Measurements from ENCODE around the gene MS4A4A.
A peak's percentile ranks its signal among the peaks of the same experiment; 100 is the strongest.
"Not testable (repeated sequence)": the region's sequence is repeated elsewhere in the genome, so short reads cannot be mapped to it uniquely, and the experiment has no call there.

Gene MS4A4A

DNA sequence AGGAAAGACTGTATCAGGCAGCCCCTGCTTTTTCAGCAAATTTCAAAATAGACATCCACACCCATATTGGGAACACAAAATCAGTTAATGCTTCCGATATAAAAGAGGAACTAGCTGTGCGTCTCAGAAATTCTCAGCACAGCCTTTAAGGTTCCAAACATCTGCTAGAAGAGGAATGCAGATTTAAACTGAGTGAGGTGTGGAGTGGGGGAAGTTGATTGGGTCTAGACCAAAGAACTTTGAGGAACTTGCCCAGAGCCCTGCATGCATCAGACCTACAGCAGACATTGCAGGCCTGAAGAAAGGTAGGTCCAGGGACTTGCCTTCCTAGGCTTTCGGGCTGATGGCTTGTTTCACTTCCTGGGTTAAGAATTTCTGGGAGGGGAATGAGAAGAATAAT is at the start of gene MS4A4A:
MS4A4A (plus strand) TSS at position 255 of the 400 bp plus-strand sequence; CDS start at position 265, 10 bp downstream.
- no peak for DNase-seq

DNA sequence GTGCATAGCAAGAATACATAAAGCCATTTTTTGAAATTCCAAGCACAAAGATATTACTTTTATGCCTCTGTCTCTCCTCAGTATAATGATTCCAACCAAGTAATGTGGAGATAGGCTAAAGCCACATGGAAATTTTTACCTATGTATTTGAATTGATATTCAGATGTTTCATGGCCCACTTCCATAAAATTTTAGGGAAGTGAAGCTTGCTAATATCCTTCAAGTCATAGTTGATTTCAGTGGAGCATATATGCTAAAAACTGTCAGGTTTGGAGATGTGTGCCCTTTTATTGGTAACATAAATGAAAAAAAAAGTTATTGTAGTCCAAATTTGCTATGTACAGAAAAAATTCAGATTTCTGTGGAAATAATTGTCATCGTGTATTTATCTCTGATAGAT is 49.8 kb upstream of the MS4A4A start:
- no peak for DNase-seq

DNA sequence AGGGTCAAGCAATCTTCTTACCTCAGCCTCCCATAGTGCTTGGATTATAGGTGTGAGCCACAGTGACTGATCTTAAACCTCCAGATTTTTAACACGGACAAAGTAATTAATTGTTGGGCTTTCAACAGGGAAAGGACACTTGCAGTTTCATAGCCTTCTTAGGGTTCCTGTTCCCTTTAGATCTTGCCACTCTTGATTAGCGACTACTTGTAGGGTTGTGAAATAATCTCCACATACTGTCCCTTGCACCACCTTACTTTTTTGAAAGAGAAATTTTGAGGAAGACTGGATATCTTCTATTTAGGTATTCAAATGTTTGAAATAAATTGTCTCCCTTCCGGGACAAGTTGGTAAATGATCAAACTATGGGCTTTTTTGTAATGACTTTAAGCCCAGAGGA is 45.1 kb upstream of the MS4A4A start:
- no peak for DNase-seq

DNA sequence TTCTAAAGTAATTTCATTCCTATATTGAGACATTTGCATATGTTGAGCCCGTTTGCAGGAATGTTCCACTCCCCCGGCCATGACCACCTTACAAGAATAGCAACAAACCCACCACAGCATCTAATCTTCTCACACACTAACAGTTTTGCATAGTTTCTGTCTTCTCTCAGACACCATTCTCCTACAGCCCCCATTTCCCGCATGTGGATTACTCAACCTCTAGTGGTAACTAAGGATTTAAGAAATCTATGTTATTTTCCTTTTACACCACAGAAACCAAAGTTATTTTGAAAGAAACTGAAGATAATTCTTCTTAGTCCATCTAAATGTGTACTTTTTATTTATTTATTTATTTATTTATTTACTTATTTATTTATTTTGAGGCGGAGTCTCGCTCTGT is 39.8 kb upstream of the MS4A4A start:
- no peak for DNase-seq

DNA sequence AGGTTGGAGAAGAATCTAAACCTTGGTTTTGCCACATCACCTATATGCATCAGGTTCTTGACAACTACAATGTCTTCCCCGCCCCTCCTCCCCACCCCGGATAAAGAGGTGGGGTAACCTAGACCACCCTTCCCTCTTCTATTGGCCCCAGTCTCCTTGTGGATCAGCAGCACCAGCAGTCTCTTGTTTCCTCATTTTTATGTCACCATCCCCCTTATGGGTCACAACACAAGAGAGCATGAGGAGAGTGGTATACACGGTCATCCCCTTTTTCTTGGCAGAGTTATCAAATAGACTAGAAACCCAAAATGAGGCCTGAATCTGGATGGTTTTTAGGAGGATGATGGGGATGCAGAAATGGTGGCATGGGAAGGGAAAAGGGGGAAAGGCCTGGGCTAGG is 38.7 kb upstream of the MS4A4A start:
- no peak for DNase-seq

DNA sequence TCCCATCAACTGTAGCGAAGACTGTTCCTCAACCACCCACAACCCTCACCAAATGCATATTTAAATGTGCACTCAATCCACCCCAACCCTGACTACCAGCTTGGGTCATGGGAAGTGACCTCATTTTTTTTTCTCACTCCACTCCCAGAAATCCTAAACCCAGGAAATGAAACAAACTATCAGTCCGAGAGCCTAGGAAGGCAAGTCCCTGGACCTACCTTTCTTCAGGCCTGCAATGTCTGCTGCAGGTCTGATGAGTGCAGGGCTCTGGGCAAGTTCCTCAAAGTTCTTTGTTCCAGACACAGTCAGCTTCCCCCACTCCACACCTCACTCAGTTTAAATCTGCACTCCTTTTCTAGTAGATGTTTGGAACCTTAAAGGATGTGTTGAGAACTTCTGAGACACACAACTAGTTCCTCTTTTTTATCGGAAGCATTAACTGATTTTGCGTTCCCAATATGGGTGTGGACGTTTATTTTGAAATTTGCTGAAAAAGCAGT is 37.7 kb upstream of the MS4A4A start, which contains the start of gene MS4A4E:
MS4A4E (minus strand) TSS at position 398 of the 500 bp plus-strand sequence. CDS start 13,082 bp downstream, outside the sequence.
- no peak for DNase-seq

DNA sequence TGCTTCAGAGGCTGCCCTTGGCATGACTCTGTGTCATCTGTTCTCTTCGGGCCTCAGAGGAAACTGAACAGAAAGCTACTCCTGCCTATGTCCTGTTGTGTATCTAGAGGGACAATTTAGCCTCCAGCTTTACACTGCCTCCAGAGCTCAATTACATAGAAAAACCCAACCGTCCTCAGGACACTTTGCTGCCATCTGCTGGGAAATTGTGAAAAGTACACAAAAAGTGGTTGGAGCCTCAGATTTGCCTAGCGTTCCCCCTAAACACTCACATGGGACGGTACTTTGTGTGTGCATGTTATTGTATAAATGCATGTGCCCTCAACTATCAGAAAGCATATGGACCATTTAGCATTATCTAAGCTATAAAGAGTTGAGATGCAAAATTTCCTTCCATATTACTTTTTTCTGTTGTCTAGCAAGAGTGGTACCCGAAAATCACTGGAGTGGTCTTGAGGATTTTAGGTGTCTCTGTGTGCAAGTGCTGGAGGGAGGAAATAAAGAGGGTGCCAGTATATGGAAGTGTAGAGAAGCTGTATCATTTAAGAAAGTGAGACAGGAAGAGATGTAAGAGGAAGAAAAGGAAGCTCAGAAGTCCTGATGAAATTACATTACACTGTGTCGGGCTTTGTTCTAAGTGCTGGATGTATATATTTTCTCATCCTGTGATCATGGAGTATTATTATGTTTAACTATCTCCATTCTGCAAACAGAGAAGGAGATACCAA is 28.8 kb upstream of the MS4A4A start:
- DNase-seq: peak; percentile 28

DNA sequence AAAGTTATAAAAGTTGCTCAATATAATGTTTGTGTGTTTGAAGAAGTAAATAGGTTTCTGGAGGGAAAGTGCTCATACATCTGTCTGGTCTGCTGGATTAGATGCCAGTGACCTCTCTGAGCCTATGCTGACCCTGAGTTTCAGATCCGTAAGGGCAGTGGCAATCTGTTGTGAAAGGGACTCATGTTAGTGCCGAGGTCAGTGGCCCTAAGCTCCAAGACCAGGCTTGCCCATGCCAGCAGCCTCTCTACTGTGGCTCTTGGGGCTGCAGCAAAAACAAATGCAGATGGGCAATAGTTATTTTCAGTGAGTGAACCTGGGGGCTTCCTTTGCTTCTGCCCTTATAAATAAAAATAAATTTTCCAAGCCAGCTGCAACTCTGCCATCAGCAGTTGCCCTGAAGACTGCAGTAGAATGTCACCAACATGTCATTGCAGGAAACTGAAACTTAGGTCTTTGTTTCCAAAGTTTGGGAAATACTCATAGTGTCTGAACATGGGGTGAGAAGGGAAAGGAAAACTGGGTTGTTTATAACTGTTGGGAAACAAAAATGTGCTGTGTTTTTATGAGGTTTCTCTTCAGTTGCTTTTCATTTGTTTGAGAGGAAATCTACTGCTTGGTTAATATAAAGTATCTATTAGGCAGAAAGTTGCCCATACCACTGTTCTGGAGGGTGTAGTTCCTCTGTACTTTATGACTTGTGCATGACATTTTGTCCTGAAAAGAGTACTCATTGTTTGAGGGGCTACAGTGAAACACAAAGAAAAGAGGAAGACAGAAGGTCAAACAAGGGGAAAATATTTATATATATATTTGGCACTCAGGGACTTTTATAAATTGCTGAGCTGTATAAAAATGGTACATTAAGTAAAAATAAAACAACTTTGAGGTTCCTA is 28.0 kb upstream of the MS4A4A start:
- no peak for DNase-seq

DNA sequence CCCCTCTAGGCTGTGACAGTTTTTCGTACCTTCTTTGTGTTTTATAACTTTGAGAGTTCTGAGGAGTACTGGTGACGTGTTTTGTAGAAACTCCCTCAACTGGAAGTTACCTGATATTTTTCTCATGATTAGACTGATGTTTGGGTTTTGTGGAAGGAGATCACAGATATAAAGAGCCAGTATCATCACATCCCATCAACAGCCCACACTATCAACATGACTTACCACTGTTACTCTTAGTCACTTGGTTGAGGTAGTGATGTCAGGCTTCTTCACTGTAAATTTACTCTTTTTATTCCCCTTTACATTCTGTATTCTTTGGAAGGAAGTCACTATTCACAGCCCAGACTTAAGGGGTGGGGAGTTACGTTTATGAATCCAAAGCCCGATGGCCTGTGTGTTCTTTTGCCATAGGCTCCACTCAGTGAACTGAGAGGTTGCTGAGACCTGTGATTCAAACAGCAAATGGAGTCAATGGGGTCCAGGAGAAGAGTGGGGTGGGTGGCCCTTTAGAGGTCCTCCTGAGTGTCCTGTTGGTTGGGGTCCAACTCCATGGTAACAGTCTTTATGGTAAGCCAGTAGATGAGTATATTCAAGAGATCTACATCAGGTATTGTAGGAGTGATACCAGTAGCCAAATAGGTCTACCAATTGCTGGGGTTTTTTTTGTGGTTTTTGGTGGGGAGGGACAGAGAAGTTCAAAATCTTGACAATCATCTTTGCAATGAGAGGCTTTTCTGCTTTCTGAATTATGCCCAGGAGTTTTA is 22.3 kb upstream of the MS4A4A start:
- DNase-seq: no peak

DNA sequence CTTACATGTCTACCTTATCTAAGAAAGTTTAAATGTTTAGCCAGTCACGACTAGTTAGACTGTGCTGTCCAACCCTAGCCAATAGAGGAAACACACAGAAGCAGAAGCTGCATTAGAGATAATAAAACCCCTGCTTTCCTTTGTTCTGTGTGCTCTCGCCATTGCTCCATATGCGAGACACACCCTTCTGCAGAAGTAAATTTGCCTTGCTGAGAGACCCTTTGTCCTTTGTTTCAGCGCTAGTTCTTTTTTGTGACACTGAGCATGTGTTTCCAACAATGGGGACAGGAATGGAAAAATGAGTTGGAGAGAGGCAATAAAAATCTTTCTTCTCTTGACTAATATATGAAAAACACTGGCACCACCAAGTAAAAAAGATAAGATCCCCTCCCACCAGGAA is 19.5 kb upstream of the MS4A4A start:
- DNase-seq: no peak

DNA sequence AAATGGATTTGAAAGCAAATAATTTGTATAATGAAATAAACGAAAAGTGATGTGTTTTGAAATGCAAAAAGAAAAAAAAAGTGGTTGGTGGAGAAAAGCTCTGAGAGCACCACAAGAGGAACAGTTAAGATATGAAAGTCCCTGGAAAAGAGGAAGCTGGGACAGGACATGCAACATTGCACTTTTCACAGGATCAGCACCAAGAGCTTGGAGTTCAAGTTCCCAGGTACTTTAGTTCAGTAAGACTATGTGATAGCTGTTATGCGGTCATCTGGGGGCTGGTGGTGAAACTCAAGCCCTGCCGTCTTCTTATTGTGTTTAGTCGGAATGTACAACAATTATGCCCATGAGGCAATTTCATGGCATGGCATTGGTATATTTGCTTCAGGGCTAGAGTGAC is 17.1 kb upstream of the MS4A4A start:
- DNase-seq: no peak

DNA sequence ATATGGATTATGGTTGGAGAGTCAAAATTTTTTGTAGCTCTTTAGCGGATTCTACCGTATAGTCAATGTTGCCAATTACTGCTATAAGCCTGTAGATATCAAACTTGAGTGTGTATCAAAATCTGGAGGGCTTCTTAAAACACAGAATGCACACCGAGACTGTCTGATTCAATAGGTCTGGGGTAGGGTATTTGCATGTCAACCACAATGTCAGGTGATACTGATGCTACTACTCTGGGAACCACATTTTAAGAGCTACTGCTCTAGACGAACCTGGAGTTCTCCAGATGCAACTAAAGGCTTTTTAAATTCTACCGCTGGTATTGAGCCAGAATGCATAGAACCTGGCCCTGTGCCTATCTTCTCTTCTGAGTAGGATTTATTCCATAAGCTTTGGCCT is 15.8 kb upstream of the MS4A4A start:
- DNase-seq: no peak

DNA sequence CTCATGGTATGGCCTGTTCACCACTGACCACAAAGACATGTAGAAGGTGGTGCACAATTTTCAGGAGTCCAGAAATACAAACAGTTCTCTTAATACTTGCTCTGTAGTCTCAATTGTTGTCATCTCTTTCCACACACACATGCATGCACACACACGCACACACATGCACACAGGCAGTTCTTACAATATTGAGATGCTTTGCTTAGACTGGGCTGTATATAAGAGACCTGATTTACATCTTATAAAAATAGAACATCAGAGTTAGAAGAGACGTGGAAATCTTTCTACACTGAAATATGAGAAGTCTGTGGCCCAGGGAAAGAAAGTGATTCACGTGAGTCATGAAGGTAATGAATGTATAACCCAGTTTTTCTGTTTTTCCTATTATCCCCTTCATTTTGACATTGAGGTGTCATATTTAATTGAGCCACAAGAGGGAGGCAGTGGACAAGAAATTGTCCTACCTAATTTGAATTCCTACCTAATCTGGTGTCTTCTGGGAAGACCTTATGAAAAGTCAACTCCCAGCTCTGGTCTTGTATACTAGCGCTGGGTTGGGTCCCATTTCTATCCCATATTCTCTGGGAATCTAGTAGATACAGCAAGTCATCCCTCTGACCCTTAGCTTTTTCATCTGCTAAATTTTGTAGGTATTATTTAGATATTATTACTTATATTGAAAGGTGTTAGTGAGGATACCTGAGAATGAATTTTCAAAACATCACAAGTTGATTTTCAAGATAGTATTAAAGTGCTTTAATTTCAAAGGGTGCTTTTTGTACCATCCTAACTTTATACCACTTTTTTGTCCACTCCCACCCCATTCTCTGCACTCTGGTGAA is 14.9 kb upstream of the MS4A4A start:
- peak; percentile 44 for DNase-seq

DNA sequence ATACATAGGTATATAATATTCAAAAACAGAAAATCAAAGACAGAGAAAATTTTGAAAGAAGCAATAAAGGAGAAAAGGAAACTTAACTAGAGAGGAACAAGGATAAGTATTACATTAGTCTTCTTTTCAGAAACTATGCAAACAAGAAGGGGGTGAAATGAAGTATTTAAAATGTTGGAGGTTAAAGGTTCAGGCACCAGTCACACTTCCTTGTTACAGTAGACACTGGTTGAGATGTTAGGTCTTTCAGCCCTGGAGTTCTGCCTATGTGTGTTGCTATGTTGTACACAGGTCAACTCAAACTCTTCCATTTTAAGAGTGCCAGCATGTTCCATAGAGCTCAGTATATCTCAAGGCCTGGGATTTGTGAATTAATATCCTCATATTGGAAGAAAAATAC is 6.0 kb upstream of the MS4A4A start:
- DNase-seq: no peak

DNA sequence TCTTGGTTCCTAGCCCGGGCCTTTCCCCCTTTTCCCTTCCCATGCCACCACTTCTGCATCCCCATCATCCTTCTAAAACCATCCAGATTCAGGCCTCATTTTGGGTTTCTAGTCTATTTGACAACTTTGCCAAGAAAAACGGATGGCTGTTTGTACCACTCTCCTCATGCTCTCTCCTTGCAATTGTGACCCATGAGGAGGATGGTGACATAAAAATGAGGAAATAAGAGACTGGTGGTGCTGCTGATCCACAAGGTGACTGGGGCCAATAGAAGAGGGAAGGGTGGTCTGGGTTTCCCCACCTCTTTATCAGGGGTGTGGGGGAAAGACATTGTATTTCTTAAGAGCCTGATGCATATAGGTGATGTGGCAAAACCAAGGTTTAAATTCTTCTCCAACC is 1.0 kb downstream of the MS4A4A start:
- DNase-seq: no peak

DNA sequence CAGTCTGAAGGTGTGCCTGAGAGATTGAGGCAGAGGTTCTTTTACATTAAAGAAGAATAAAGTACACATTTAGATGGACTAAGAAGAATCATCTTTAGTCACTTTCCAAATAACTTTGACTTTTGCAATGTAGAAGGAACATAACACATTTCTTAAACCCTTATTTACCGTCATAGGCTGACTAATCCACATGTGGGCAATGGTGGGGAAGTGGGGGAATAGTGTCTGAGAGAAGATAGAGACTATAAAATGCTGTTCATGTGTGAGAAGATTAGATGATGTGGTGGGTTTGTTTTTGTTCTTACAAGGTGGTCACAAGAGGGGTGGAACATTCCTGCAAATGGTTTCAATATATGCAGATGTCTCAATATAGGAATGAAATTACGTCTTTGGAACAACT is 1.8 kb downstream of the MS4A4A start:
- no peak for DNase-seq

DNA sequence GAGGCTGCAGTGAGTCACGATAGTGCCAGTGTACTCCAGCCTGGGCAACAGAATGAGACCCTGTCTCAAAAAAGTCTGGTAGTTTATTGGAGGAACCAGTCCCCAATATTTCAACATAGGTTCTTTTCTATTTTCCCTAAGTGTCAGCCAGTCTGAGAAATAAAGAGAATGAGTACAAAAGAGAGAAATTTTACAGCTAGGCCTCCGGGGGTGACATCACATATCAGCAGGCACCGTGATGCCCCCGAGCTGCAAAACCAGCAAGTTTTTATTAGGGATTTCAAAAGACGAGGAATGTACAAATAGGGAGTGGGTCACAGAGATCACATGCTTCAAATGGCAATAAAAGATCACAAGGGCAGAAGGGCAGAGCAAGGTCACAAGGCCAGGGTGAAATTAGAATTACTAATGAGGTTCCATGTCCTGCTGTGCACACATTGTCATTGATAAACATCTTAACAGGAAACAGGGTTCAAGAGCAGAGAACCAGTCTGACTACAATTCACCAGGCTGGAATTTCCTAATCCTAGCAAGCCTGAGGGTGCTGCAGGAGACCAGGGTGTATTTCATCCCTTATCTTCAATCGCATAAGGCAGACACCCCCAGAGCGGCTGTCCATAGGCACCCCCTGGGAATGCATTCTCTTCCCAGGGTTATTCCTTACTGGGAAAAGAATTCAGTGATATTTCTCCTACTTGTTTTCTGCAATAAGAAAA is 5.1 kb downstream of the MS4A4A start:
- not testable (repeated sequence) for DNase-seq

DNA sequence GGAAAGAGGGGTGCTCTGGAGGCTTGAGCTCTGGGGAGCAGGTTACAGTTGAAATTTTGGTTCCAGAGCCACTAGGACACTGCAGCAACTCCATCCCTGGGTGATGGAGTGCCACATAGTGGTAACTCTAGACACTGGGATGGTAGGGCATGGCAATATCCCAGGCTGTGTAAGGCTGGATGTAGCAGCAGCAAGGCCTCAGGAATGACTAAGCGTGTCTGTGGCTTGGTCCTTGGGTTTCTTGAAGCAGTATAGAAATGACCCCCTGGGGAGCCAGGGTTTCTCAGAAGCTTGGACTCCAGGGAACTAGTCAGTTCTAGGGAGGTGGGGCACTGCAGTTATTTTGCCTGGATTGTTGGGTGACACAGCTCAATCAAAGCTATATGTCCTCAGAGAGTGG is 8.1 kb downstream of the MS4A4A start:
- DNase-seq: no peak

DNA sequence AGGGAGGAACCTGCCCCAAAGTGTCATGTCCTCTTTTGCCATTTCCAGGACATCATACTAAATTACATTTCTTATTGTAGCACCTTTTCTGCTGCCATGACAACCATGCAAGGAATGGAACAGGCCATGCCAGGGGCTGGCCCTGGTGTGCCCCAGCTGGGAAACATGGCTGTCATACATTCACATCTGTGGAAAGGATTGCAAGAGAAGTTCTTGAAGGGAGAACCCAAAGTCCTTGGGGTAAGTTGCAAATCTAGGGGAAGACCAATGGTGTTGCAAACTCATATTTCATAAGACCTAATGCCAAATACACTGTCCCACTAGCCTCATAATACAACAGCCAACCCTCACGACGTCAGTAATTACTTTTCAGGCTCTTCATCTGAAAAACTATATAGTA is 11.7 kb downstream of the MS4A4A start:
- no peak for DNase-seq

DNA sequence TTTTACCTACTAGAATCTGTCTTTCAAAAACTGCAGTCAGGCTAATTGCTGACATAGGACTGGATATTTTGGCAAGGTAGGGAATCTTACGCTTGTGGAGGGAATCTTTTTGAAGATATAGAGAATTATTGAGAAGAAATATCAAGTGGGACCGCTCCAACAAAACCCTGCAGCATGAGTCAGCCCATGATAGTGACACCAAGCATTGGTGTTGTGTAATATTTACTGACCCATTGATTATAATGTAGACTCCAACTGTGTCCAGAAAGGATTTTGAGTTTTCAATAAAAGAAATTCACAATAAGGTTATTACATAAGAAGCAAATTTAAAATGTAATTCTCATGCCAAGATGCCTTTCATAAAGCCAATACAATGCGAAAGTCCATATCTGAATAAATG is 20.7 kb downstream of the MS4A4A start:
- no peak for DNase-seq

DNA sequence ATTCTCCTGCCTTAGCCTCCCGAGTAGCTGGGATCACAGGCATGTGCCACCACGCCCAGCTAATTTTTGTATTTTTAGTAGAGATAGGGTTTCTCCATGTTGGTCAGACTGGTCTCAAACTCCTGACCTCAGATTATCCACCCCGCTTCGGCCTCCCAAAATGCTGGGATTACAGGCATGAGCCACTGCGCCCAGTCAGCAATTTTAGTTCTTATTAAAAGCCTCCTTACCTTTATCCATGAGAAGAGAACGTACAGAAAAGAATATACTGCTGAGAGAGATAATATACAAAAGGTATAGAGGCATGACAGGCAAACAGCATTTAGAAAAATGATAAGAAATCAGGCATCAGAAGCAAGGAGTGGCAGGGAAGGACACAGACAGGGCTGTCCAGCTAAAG is 21.4 kb downstream of the MS4A4A start:
- DNase-seq: not testable (repeated sequence)

DNA sequence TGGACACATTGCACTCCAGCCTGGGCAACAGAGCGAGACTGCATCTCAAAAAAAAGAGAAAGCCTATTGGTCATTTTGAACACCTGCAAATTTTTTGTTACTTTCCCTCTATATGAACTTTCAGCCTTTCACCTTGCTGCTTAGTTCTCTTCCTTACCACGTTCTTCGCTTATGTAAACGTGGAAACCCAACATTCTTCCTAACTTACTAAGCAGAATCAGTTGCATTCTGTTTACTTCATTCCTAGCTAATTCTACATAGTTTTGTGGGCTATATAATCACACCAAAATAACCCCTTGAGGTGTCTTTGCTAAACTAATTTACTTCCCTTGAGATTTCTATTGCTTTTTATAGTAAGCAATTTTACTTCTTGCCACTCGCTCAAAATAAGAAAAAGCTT is 23.2 kb downstream of the MS4A4A start:
- DNase-seq: no peak

All from activated CD4-positive, alpha-beta T cell treated with anti-CD3 and anti-CD28 coated beads, Interleukin-10, Interleukin-2, amounts not matched to agents 100 ng/mL and 50 ng/mL, durations not matched to agents 16 hours and 8 hours (primary cell).